B cell (primary cell): ENCODE data around the gene E2F3. TPM values are rescaled to one million over a fixed set of nuclear protein-coding genes. Genes with fewer than 3 reads are reported as not detected.

Experiments used
- ATAC-seq: fragments of 200-7000 bp; cut with Tn5 transposase; one replicate; pipeline ENCODE4 v1.10.0; 2021; ENCODE audit warnings: low read depth, mild to moderate bottlenecking, moderate number of reproducible peaks, moderate library complexity
- CTCF ChIA-PET: fragments of 350-600 bp; sonication (Branson Sonifier 250); formaldehyde crosslinking; loops from one replicate; lab custom pipeline; 2021; ENCODE audit warnings: antibody characterized with exemption, inconsistent platforms; lab: Charles Lee
- POLR2A ChIA-PET: fragments of 350-600 bp; sonication (Branson Sonifier 250); formaldehyde crosslinking; loops from one replicate; lab custom pipeline; 2021; ENCODE audit warnings: antibody characterized with exemption; lab: Charles Lee
- DNase-seq: peaks from one replicate; pipeline ENCODE4 v3.0.0; 2013
- H2AFZ ChIP-seq: 2 replicates; pipeline ENCODE4 v1.6.1; 2012; ENCODE audit warnings: mild to moderate bottlenecking, low read depth, low read length; ENCODE audit not compliant: insufficient read depth, poor library complexity, severe bottlenecking
- H3K27ac ChIP-seq, 2 donors: 1 replicate in 1 of 2; 2 replicates in 1 of 2; pipeline ENCODE4 v1.5.1; 2012 to 2013; ENCODE audit warnings: low read length in 2 of 2, mild to moderate bottlenecking in 2 of 2, moderate library complexity in 1 of 2
- H3K27me3 ChIP-seq, 4 experiments: fragments of 200-600 bp in 1 of 4; sonication (generic) in 1 of 4; replicated peaks in 1 of 4; 1 replicate in 2 of 4; 2 replicates in 2 of 4; pipeline versions ENCODE4 v1.6.1 to v1.7.0; 2013 to 2016; ENCODE audit warnings: low read length in 3 of 4, mild to moderate bottlenecking in 2 of 4, mixed read lengths in 1 of 4, moderate library complexity in 1 of 4; ENCODE audit not compliant: insufficient read depth in 4 of 4, control insufficient read depth in 3 of 4; ENCODE audit errors: control extremely low read depth in 1 of 4
- H3K36me3 ChIP-seq, 2 experiments: replicated peaks in 1 of 2; 1 replicate in 1 of 2; 2 replicates in 1 of 2; pipeline versions ENCODE4 v1.6.1 to v1.7.1; 2013; ENCODE audit warnings: low read length in 1 of 2; ENCODE audit not compliant: insufficient read depth in 2 of 2, control insufficient read depth in 1 of 2; ENCODE audit errors: control extremely low read depth in 1 of 2, extremely low read depth in 1 of 2
- H3K4me1 ChIP-seq, 2 donors: fragments of 200-600 bp in 1 of 2; sonication (generic) in 1 of 2; 1 replicate in 1 of 2; 2 replicates in 1 of 2; pipeline versions ENCODE4 v1.5.1 to v1.6.1; 2013 to 2017; ENCODE audit warnings: low read length in 2 of 2; ENCODE audit not compliant: control insufficient read depth in 2 of 2, insufficient read depth in 2 of 2
- H3K4me2 ChIP-seq: replicated peaks from 2 replicates; pipeline ENCODE3; 2012; ENCODE audit warnings: mild to moderate bottlenecking, low read depth, low read length; ENCODE audit not compliant: poor library complexity, severe bottlenecking
- H3K4me3 ChIP-seq, 5 experiments: fragments of 200-600 bp in 1 of 5; sonication (generic) in 1 of 5; 1 replicate in 3 of 5; 2 replicates in 2 of 5; pipeline versions ENCODE4 v1.5.1 to v1.7.0; 2011 to 2016; ENCODE audit warnings: low read length in 4 of 5, mild to moderate bottlenecking in 4 of 5, low read depth in 2 of 5, control low read depth in 1 of 5, moderate library complexity in 1 of 5; ENCODE audit not compliant: insufficient read depth in 1 of 5; ENCODE audit errors: control extremely low read depth in 1 of 5, extremely low read depth in 1 of 5
- H3K79me2 ChIP-seq: fragments of 200-600 bp; sonication (generic); one replicate; pipeline ENCODE4 v1.6.0; 2016; ENCODE audit warnings: low read length; ENCODE audit not compliant: control insufficient read depth, insufficient read depth
- H3K9ac ChIP-seq: fragments of 200-600 bp; sonication (generic); 2 replicates; pipeline ENCODE4 v1.6.1; 2017; ENCODE audit warnings: mild to moderate bottlenecking, low read length, moderate library complexity
- H3K9me3 ChIP-seq, 3 donors: one replicate each; pipeline versions ENCODE4 v1.6.1 to v1.7.1; 2013; ENCODE audit warnings: low read length in 2 of 3; ENCODE audit not compliant: control insufficient read depth in 2 of 3, insufficient read depth in 1 of 3; ENCODE audit errors: control extremely low read depth in 1 of 3
- H4K20me1 ChIP-seq: 2 replicates; pipeline ENCODE4 v1.6.0; 2012; ENCODE audit warnings: mild to moderate bottlenecking, low read length; ENCODE audit not compliant: insufficient read depth, control insufficient read depth, poor library complexity, severe bottlenecking
- H3K27ac Mint-ChIP-seq: one replicate; pipeline ENCODE4 v1.8.0; 2021; ENCODE audit warnings: mixed read lengths
- H3K27me3 Mint-ChIP-seq: one replicate; pipeline ENCODE4 v1.8.0; 2021; ENCODE audit warnings: mixed read lengths
- H3K4me1 Mint-ChIP-seq: one replicate; pipeline ENCODE4 v1.8.0; 2021; ENCODE audit warnings: mixed read lengths
- H3K4me3 Mint-ChIP-seq: one replicate; pipeline ENCODE4 v1.8.0; 2021; ENCODE audit warnings: mixed read lengths
- H3K9me3 Mint-ChIP-seq: one replicate; pipeline ENCODE4 v1.8.0; 2022; ENCODE audit warnings: mixed read lengths; ENCODE audit not compliant: insufficient read depth
- EZH2 ChIP-seq: IDR thresholded peaks from 2 replicates; pipeline ENCODE4 v1.6.1; 2012; ENCODE audit warnings: borderline replicate concordance, low read depth, mild to moderate bottlenecking, moderate library complexity, low read length; ENCODE audit not compliant: insufficient read depth, poor library complexity, severe bottlenecking
- WGBS: methylation state at CpG from one replicate; pipeline ENCODE4 v1.1.5; 2013; ENCODE audit warnings: missing lambda C conversion rate; ENCODE audit not compliant: insufficient coverage; 5-methylcytosine and 5-hydroxymethylcytosine counted together
- intact Hi-C: fragments of 100-400 bp; cut with micrococcal nuclease; formaldehyde crosslinking; loops from one replicate; pipeline ENCODE4 v1.10.0; 2022
- polyA plus RNA-seq: library from polyadenylated mRNA; depleted of rRNA; stranded (reverse); fragments of >200 nt; gene quantifications from 2 replicates; pipeline ENCODE4 v1.2.3, GENCODE V29; 2012
- total RNA-seq, 2 donors: library from RNA; stranded (reverse); fragments of 120-200 nt in 1 of 2; gene quantifications; 1 replicate in 1 of 2; 2 replicates in 1 of 2; pipeline versions ENCODE4 v1.2.3 to v1.2.4, GENCODE V29; 2013 to 2022
- TF ChIP-seq, protein P1 (sequence below): fragments of 200-600 bp; IDR thresholded peaks from one replicate; pipeline ENCODE4 v1.8.0; 2022; ENCODE audit warnings: antibody characterized with exemption, mild to moderate bottlenecking

E2F3 gene
- total and polyA plus RNA-seq, 2 donors (not counting 1 experiment from before 2014, with no cell fraction given), result 2.2 to 8.3 TPM

- Histone ChIP-seq H3K4me1 (no peaks in the 10 kb centered on the region), H3K4me2 (no peak overlapping the region), H3K27me3 (no peaks in the 10 kb centered on the region), H3K36me3 (peaks cover 10 to 40% of the 10 kb centered on the region in 2 experiments), H2AFZ (no peak overlapping the region), H3K27ac (no peak overlapping the region), H3K4me3 (no peak overlapping the region), H3K79me2 (peaks cover 54% of the 10 kb centered on the region), H3K9me3 (no peaks in the 10 kb centered on the region), H4K20me1 (peaks cover 20% of the 10 kb centered on the region), H3K9ac (no peak overlapping the region)
- 97% methylated on average over 6 of the region's 6 CpGs for WGBS
- ATAC-seq (no peak), DNase-seq (no peak)
- ChIA-PET POLR2A (no interaction called here), CTCF (interaction anchor here (1.6 to 2.2 kb wide), 2 partner anchors 13 to 23 kb away, joined by 4 to 8 read pairs; no protein-coding TSS in a partner anchor)
- H3K9me3 Mint-ChIP-seq, result no peaks in the 10 kb centered on the region
- TF ChIP-seq EZH2, result no peak
- TF ChIP-seq, protein P1, sequence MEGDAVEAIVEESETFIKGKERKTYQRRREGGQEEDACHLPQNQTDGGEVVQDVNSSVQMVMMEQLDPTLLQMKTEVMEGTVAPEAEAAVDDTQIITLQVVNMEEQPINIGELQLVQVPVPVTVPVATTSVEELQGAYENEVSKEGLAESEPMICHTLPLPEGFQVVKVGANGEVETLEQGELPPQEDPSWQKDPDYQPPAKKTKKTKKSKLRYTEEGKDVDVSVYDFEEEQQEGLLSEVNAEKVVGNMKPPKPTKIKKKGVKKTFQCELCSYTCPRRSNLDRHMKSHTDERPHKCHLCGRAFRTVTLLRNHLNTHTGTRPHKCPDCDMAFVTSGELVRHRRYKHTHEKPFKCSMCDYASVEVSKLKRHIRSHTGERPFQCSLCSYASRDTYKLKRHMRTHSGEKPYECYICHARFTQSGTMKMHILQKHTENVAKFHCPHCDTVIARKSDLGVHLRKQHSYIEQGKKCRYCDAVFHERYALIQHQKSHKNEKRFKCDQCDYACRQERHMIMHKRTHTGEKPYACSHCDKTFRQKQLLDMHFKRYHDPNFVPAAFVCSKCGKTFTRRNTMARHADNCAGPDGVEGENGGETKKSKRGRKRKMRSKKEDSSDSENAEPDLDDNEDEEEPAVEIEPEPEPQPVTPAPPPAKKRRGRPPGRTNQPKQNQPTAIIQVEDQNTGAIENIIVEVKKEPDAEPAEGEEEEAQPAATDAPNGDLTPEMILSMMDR, result no peak
- H3K4me3 Mint-ChIP-seq, result no peak overlapping the region
- intact Hi-C loops, result no loop called here
- H3K4me1 Mint-ChIP-seq, result peaks cover 15% of the 10 kb centered on the region
- no peaks in the 10 kb centered on the region for H3K27me3 Mint-ChIP-seq
- H3K27ac Mint-ChIP-seq, result no peak overlapping the region
These were observed 139.7 kb downstream of the E2F3 start for GRCh38 chr6:20541382-20541781.

GRCh38 chr6:20542927-20543602 is 141.4 kb downstream of the E2F3 start:
- Mint-ChIP-seq H3K4me3 (no peak overlapping the region), H3K9me3 (no peaks in the 10 kb centered on the region), H3K27ac (no peak overlapping the region), H3K4me1 (peaks cover 8% of the 10 kb centered on the region), H3K27me3 (no peaks in the 10 kb centered on the region)
- ChIA-PET CTCF (no interaction called here), POLR2A (no interaction called here)
- H3K27me3 ChIP-seq, result no peaks in the 10 kb centered on the region
- H2AFZ ChIP-seq, result no peak overlapping the region
- no peak overlapping the region for H3K27ac ChIP-seq
- H3K79me2 ChIP-seq, result peaks cover 39% of the 10 kb centered on the region
- WGBS, result no CpG with 5 or more reads among the region's 2 CpGs
- no peaks in the 10 kb centered on the region for H3K9me3 ChIP-seq
- DNase-seq (no peak), ATAC-seq (no peak)
- H4K20me1 ChIP-seq, result peaks cover 20% of the 10 kb centered on the region
- intact Hi-C loops, result no loop called here
- H3K9ac ChIP-seq, result no peak overlapping the region
- no peaks in the 10 kb centered on the region for H3K4me1 ChIP-seq
- TF ChIP-seq EZH2, result no peak
- TF ChIP-seq, protein P1, result no peak
- no peak overlapping the region for H3K4me3 ChIP-seq
- no peak overlapping the region for H3K4me2 ChIP-seq
- peaks cover 7 to 48% of the 10 kb centered on the region in 2 experiments for H3K36me3 ChIP-seq
